Measurements from ENCODE around the gene FGF12. TPM values are rescaled to one million over a fixed set of nuclear protein-coding genes. Genes with fewer than 3 reads are reported as not detected.

FGF12 gene
- total and polyA plus RNA-seq, 2 experiments from 2014 or later = 6.0 to 14.3 TPM

DNA sequence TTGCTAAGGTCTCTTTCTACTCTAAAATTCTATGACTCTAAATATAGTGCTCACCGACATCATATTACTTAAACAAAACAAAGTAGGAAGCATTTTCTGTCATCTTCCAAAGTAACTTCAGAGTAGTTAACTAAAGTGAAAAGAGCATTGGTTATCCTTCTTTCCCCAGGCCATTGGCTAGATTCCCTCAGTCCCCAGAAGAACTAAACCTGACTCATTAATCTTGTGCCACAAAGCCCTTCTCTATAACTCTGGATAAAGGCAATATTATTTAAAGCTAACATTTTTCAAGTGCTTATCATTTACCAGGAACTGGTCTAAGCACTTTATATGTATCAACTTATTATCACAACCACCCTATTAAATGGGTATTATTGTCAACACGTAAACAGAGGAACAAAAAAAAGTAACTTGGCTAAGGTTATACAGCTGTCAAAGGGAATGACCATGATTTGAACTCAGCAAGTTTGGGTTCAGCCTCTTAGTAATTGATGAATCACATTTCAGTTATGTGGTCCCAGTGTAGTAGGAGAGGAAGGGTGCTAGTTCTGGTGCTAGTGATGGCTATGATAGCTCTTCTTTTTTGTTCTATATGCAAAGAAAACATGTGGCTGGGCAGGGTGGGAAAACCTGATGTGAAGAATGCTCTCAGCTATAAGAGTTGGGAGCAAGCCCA lies 304.9 kb downstream of the FGF12 start (continued):
- TF ChIP-seq, protein P1, sequence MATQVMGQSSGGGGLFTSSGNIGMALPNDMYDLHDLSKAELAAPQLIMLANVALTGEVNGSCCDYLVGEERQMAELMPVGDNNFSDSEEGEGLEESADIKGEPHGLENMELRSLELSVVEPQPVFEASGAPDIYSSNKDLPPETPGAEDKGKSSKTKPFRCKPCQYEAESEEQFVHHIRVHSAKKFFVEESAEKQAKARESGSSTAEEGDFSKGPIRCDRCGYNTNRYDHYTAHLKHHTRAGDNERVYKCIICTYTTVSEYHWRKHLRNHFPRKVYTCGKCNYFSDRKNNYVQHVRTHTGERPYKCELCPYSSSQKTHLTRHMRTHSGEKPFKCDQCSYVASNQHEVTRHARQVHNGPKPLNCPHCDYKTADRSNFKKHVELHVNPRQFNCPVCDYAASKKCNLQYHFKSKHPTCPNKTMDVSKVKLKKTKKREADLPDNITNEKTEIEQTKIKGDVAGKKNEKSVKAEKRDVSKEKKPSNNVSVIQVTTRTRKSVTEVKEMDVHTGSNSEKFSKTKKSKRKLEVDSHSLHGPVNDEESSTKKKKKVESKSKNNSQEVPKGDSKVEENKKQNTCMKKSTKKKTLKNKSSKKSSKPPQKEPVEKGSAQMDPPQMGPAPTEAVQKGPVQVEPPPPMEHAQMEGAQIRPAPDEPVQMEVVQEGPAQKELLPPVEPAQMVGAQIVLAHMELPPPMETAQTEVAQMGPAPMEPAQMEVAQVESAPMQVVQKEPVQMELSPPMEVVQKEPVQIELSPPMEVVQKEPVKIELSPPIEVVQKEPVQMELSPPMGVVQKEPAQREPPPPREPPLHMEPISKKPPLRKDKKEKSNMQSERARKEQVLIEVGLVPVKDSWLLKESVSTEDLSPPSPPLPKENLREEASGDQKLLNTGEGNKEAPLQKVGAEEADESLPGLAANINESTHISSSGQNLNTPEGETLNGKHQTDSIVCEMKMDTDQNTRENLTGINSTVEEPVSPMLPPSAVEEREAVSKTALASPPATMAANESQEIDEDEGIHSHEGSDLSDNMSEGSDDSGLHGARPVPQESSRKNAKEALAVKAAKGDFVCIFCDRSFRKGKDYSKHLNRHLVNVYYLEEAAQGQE (IDR thresholded peaks at IDR 0.05; ENCODE audit: unreplicated experiment) = no peak
- no peak for TF ChIP-seq POLR2AphosphoS5 (IDR thresholded peaks at IDR 0.05; ENCODE audit: low read depth)
- TF ChIP-seq ZNF114 (CRISPR knock-in tag; IDR thresholded peaks at IDR 0.05) = no peak
- TF ChIP-seq ZNF331 (CRISPR knock-in tag; IDR thresholded peaks at IDR 0.05; ENCODE audit: low read depth) = no peak

DNA sequence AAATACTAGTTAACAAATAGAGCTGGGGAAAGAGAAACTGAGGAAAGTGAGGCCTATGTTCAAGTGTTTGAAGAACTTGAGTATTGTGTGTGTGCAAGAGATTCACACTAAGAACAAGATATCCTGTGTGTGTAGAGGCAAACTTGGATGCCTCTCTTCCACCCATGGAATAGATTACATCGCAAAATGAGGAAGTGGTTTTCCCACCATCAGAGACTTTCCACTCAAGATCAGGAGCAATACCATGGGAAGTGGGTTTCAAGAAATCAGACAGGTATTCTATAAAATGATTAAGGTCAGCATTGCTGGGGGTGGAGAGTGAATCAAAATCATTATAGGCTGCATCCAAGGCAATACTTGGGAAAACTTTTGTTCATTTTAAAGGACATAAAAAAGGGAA lies 308.0 kb downstream of the FGF12 start:
- H3K27ac Mint-ChIP-seq = no peak overlapping the region
- no peaks in the 10 kb centered on the region for H3K9me2 ChIP-seq (ENCODE audit: insufficient read depth)
- H4K20me1 ChIP-seq (replicated peaks; ENCODE audit: insufficient read depth) = no peaks in the 10 kb centered on the region
- no peak overlapping the region for H3K27ac ChIP-seq (ENCODE audit: low read depth)
- H3F3A ChIP-seq (replicated peaks; ENCODE audit: low read depth) = no peaks in the 10 kb centered on the region
- peaks cover 23% of the 10 kb centered on the region for H3K27me3 ChIP-seq (ENCODE audit: insufficient read depth)
- DNase-seq (ENCODE audit: low spot score) (no peak), ATAC-seq (no peak)
- H3K79me2 ChIP-seq (replicated peaks; ENCODE audit: insufficient read depth) = no peaks in the 10 kb centered on the region
- H2AFZ ChIP-seq = no peak overlapping the region
- peaks cover 68% of the 10 kb centered on the region for H3K4me1 Mint-ChIP-seq
- H3K4me2 ChIP-seq = no peak overlapping the region
- H3K4me1 ChIP-seq (ENCODE audit: insufficient read depth) = peaks cover 41% of the 10 kb centered on the region
- peaks cover 4% of the 10 kb centered on the region; the same call in 1 of the 3 replicates for H3K36me3 Mint-ChIP-seq (ENCODE audit: low read depth)
- H3K9me3 Mint-ChIP-seq = no peaks in the 10 kb centered on the region; the same call in 2 of the 3 replicates
- H3K36me3 ChIP-seq (ENCODE audit: insufficient read depth) = no peaks in the 10 kb centered on the region
- no peak overlapping the region for H3K4me3 ChIP-seq
- no peak overlapping the region for H3K4me3 Mint-ChIP-seq
- H3K27me3 Mint-ChIP-seq (ENCODE audit: insufficient read depth, low read depth, poor library complexity) = peaks cover 3% of the 10 kb centered on the region
- TF ChIP-seq STAT1 (IDR thresholded peaks at IDR 0.05; ENCODE audit: unreplicated experiment) (no peak), EZH2 (IDR thresholded peaks at IDR 0.05; ENCODE audit: low read depth, unreplicated experiment) (no peak), NANOG (IDR thresholded peaks at IDR 0.05; ENCODE audit: borderline replicate concordance) (no peak), CREB1 (CRISPR knock-in tag; IDR thresholded peaks at IDR 0.05; ENCODE audit: low read depth) (no peak), ZNF114 (CRISPR knock-in tag; IDR thresholded peaks at IDR 0.05) (no peak), JUNB (IDR thresholded peaks at IDR 0.05; ENCODE audit: unreplicated experiment) (no peak), ETS1 (IDR thresholded peaks at IDR 0.05) (no peak), EZH2phosphoT487 (IDR thresholded peaks at IDR 0.05; ENCODE audit: unreplicated experiment) (no peak), POLR2AphosphoS5 (IDR thresholded peaks at IDR 0.05; ENCODE audit: low read depth) (no peak)
- TF ChIP-seq, protein P1 (IDR thresholded peaks at IDR 0.05; ENCODE audit: unreplicated experiment) = no peak
